Uterus (tissue), 2 donors: ENCODE data around the gene HARS1.

Source experiments
- CTCF ChIP-seq, 4 experiments: fragments of 200-600 bp in 2 of 4; fragments of 450-650 bp in 2 of 4; sonication (generic) in 2 of 4; IDR thresholded peaks; one replicate each; pipeline ENCODE4 v1.5.1; 2016 to 2019; ENCODE audit warnings: antibody characterized with exemption in 4 of 4, mild to moderate bottlenecking in 2 of 4, moderate library complexity in 1 of 4
- POLR2A ChIP-seq, 2 donors: fragments of 450-650 bp; IDR thresholded peaks; one replicate each; pipeline ENCODE4 v1.6.1; 2016; ENCODE audit warnings: antibody characterized with exemption in 2 of 2, mild to moderate bottlenecking in 1 of 2, moderate library complexity in 1 of 2

GRCh38 chr5:140673187-140673976 is 17.8 kb downstream of the HARS1 start, which contains the start of gene DND1:
- no peak for TF ChIP-seq CTCF (IDR thresholded peaks at IDR 0.05)
- TF ChIP-seq POLR2A (IDR thresholded peaks at IDR 0.05): no peak
